Endothelial cell of umbilical vein (primary cell): ENCODE results near the gene TGFBR2. TPM values are rescaled to one million over a fixed set of nuclear protein-coding genes. Genes with fewer than 3 reads are reported as not detected.
A peak's percentile ranks its signal among the peaks of the same experiment; 100 is the strongest.

Experiments
- BruUV-seq: library from RNA; stranded (reverse); fragments of 400-500 nt; replicated peaks from 2 replicates; lab custom pipeline; 2021; lab: Mats Ljungman, UMichigan
- CTCF ChIA-PET: fragments of 300-600, 350-600 bp; sonication (Branson Sonifier 250); formaldehyde crosslinking; loops from one replicate; lab custom pipeline; 2021; ENCODE audit warnings: antibody characterized with exemption, inconsistent platforms; lab: Charles Lee
- POLR2A ChIA-PET: fragments of 300-600, 350-600 bp; sonication (Branson Sonifier 250); formaldehyde crosslinking; loops from one replicate; lab custom pipeline; 2021; ENCODE audit warnings: antibody characterized with exemption, inconsistent platforms; lab: Charles Lee
- DNase-seq: peaks from one replicate; pipeline ENCODE4 v3.0.0-alpha.2; 2011; ENCODE audit warnings: low read depth, low spot score
- FAIRE-seq: peaks from 2 replicates; lab custom pipeline; 2011; peaks lifted over from hg19 to GRCh38; lab: Jason Lieb, UNC
- H2AFZ ChIP-seq: 2 replicates; pipeline ENCODE4 v1.6.0; 2012; ENCODE audit warnings: low read depth, low read length, control low read depth, inconsistent platforms
- H3K27ac ChIP-seq: 2 replicates; pipeline ENCODE4 v1.5.1; 2011; ENCODE audit warnings: low read depth, mild to moderate bottlenecking, control low read depth, low read length, moderate library complexity; ENCODE audit not compliant: insufficient read depth
- H3K27me3 ChIP-seq, 2 experiments: 2 replicates each; pipeline versions ENCODE4 v1.6.0 to v1.6.1; 2011; ENCODE audit warnings: low read length in 2 of 2, mixed read lengths in 1 of 2; ENCODE audit not compliant: control insufficient read depth in 2 of 2, insufficient read depth in 2 of 2
- H3K36me3 ChIP-seq, 2 experiments: 2 replicates in 1 of 2; 3 replicates in 1 of 2; pipeline ENCODE4 v1.5.1; 2011; ENCODE audit warnings: low read length in 2 of 2, mild to moderate bottlenecking in 1 of 2, moderate library complexity in 1 of 2; ENCODE audit not compliant: control insufficient read depth in 2 of 2, insufficient read depth in 2 of 2; ENCODE audit errors: extremely low read depth in 1 of 2
- H3K4me1 ChIP-seq: 3 replicates; pipeline ENCODE4 v1.5.1; 2011; ENCODE audit warnings: mild to moderate bottlenecking, low read length; ENCODE audit not compliant: control insufficient read depth, insufficient read depth; ENCODE audit errors: extremely low read depth
- H3K4me2 ChIP-seq: 2 replicates; pipeline ENCODE4 v1.6.1; 2011; ENCODE audit warnings: low read length, control low read depth, mixed read lengths; ENCODE audit not compliant: insufficient read depth
- H3K4me3 ChIP-seq, 3 experiments: fragments of 200-600 bp in 1 of 3; sonication (generic), shearing (Covaris generic) in 1 of 3; replicated peaks in 1 of 3; 2 replicates each; pipeline ENCODE4 v1.5.1; 2011 to 2016; ENCODE audit warnings: control low read depth in 3 of 3, low read length in 3 of 3, mild to moderate bottlenecking in 2 of 3, inconsistent platforms in 1 of 3, low read depth in 1 of 3, moderate library complexity in 1 of 3; ENCODE audit not compliant: insufficient read depth in 1 of 3
- H3K79me2 ChIP-seq: 2 replicates; pipeline ENCODE4 v1.6.0; 2012; ENCODE audit warnings: low read length, inconsistent platforms; ENCODE audit not compliant: control insufficient read depth, insufficient read depth
- H3K9ac ChIP-seq: replicated peaks from 2 replicates; pipeline ENCODE3; 2011; ENCODE audit warnings: low read length, control low read depth; ENCODE audit not compliant: insufficient read depth; ENCODE audit errors: extremely low read depth
- H3K9me1 ChIP-seq: replicated peaks from 3 replicates; pipeline ENCODE4 v1.6.0; 2011; ENCODE audit warnings: mild to moderate bottlenecking, low read length; ENCODE audit not compliant: control insufficient read depth, insufficient read depth; ENCODE audit errors: extremely low read depth
- H3K9me3 ChIP-seq: replicated peaks from 2 replicates; pipeline ENCODE4 v1.5.1; 2012; ENCODE audit warnings: low read length, inconsistent platforms; ENCODE audit not compliant: control insufficient read depth, insufficient read depth
- H4K20me1 ChIP-seq: replicated peaks from 2 replicates; pipeline ENCODE3; 2011; ENCODE audit warnings: mild to moderate bottlenecking, low read length; ENCODE audit not compliant: control insufficient read depth, insufficient read depth; ENCODE audit errors: extremely low read depth
- CTCF ChIP-seq, 2 donors: IDR thresholded peaks; 1 replicate in 1 of 2; 2 replicates in 1 of 2; pipeline ENCODE4 v1.5.1; 2011; ENCODE audit warnings: low read length in 2 of 2, mild to moderate bottlenecking in 2 of 2, moderate library complexity in 2 of 2, control low read depth in 1 of 2, inconsistent platforms in 1 of 2, low read depth in 1 of 2; ENCODE audit not compliant: insufficient read depth in 1 of 2; ENCODE audit errors: extremely low read depth in 1 of 2
- EZH2 ChIP-seq: IDR thresholded peaks from 2 replicates; pipeline ENCODE4 v1.6.1; 2012; ENCODE audit warnings: borderline replicate concordance, low read depth, mild to moderate bottlenecking, moderate library complexity, low read length, inconsistent platforms; ENCODE audit not compliant: severe bottlenecking
- FOS ChIP-seq: IDR thresholded peaks from 2 replicates; pipeline ENCODE4 v1.6.1; 2011; ENCODE audit warnings: mild to moderate bottlenecking, low read length, moderate library complexity, borderline replicate concordance; ENCODE audit not compliant: insufficient read depth
- GATA2 ChIP-seq: IDR thresholded peaks from 2 replicates; pipeline ENCODE4 v1.7.0; 2011; ENCODE audit warnings: low read depth, mild to moderate bottlenecking, moderate library complexity, mixed read lengths, low read length; ENCODE audit not compliant: insufficient read length, insufficient read depth
- JUN ChIP-seq: IDR thresholded peaks from 2 replicates; pipeline ENCODE4 v1.6.1; 2011; ENCODE audit warnings: borderline replicate concordance, low read depth; ENCODE audit not compliant: insufficient read length, insufficient read depth
- MAX ChIP-seq: IDR thresholded peaks from 2 replicates; pipeline ENCODE4 v1.6.1; 2011; ENCODE audit not compliant: insufficient read depth, insufficient read length
- MYC ChIP-seq: IDR thresholded peaks from one replicate; pipeline ENCODE4 v1.6.1; 2011; ENCODE audit warnings: mild to moderate bottlenecking, low read depth, low read length
- POLR2A ChIP-seq: IDR thresholded peaks from 2 replicates; pipeline ENCODE4 v1.6.1; 2012; ENCODE audit warnings: low read depth, mild to moderate bottlenecking, control low read depth, low read length
- POLR2AphosphoS5 ChIP-seq: IDR thresholded peaks from 2 replicates; pipeline ENCODE4 v1.6.1; 2012; ENCODE audit warnings: low read depth, mild to moderate bottlenecking, control low read depth, low read length, moderate library complexity; ENCODE audit not compliant: insufficient read depth
- dilution Hi-C: fragments of 300-500 bp; cut with MboI; formaldehyde crosslinking; loops from one replicate; pipeline ENCODE4 v1.15.0; 2019; ENCODE audit warnings: low sequenced_read_pairs; ENCODE audit not compliant: extremely low pct_ligation_motif_present
- intact Hi-C: fragments of 100-400 bp; cut with micrococcal nuclease; formaldehyde crosslinking; loops from one replicate; pipeline ENCODE4 v1.10.0; 2022
- polyA plus RNA-seq, 4 experiments: library from polyadenylated mRNA; depleted of rRNA in 3 of 4; stranded (reverse) in 3 of 4; unstranded in 1 of 4; fragments of >200 nt; gene quantifications; 2 replicates each; pipeline versions ENCODE4 v1.2.1 to v1.2.3, GENCODE V29; 2011 to 2012; ENCODE audit warnings: missing spikeins in 1 of 4
- total RNA-seq: library from RNA; stranded (reverse); gene quantifications from 2 replicates; pipeline ENCODE4 v1.2.3, GENCODE V29; 2021

Gene TGFBR2
- total and polyA plus RNA-seq, 2 donors (not counting 3 experiments of a cell fraction or from before 2014, with no cell fraction given), result 227 to 250 TPM

GRCh38 chr3:30686799-30687198 lies 80.4 kb downstream of the TGFBR2 start:
- H3K4me1 ChIP-seq, result peaks cover 99% of the 10 kb centered on the region

More at GRCh38 chr3:30686799-30687198, 80.4 kb downstream of the TGFBR2 start:
- no TSS peak for BruUV-seq
- Histone ChIP-seq H3K27ac (peak overlapping the region; percentile 13), H3K4me3 (no peak overlapping the region), H2AFZ (no peak overlapping the region), H3K36me3 (peaks cover 20 to 62% of the 10 kb centered on the region in 2 experiments), H3K79me2 (peaks cover 69% of the 10 kb centered on the region), H3K9me1 (no peaks in the 10 kb centered on the region), H3K4me2 (no peak overlapping the region), H4K20me1 (no peaks in the 10 kb centered on the region), H3K9ac (no peak overlapping the region), H3K27me3 (no peaks in the 10 kb centered on the region), H3K9me3 (no peaks in the 10 kb centered on the region)
- dilution Hi-C loops, result no loop called here
- FAIRE-seq (no peak), DNase-seq (no peak)
- intact Hi-C loops, result no loop called here
- ChIA-PET POLR2A (no interaction called here), CTCF (interaction anchor here (0.8 kb wide), 1 partner anchor 28 kb away, joined by 3 read pairs; no protein-coding TSS in a partner anchor)
- TF ChIP-seq POLR2A (no peak), CTCF (IDR thresholded peaks at IDR 0.05; ENCODE audit: extremely low read depth in 1 of 2, insufficient read depth in 1 of 2, low read depth in 1 of 2, low read length in 2 of 2) (no peak), MAX (no peak), POLR2AphosphoS5 (no peak), FOS (no peak), EZH2 (no peak), GATA2 (no peak), MYC (no peak), JUN (no peak)
